HFFc6 (cell line): ENCODE results near the gene SMIM14. TPM values are rescaled to one million over a fixed set of nuclear protein-coding genes. Genes with fewer than 3 reads are reported as not detected.
"Not testable (repeated sequence)": the region's sequence is repeated elsewhere in the genome, so short reads cannot be mapped to it uniquely, and the experiment has no call there.

Experiments used
- DNase-seq: peaks from one replicate; pipeline ENCODE4 v3.0.0-alpha.2; 2018
- H3K27ac Mint-ChIP-seq: 2 replicates; pipeline ENCODE4 v1.8.0; 2020; ENCODE audit warnings: mild to moderate bottlenecking, mixed read lengths
- H3K27me3 Mint-ChIP-seq: 2 replicates; pipeline ENCODE4 v1.8.0; 2021; ENCODE audit warnings: mild to moderate bottlenecking, moderate library complexity, mixed read lengths; ENCODE audit not compliant: insufficient read depth
- H3K36me3 Mint-ChIP-seq: 2 replicates; pipeline ENCODE4 v1.8.0; 2021; ENCODE audit warnings: low read depth, mixed read lengths
- H3K4me1 Mint-ChIP-seq: 2 replicates; pipeline ENCODE4 v1.8.0; 2020; ENCODE audit warnings: low read depth, mixed read lengths
- H3K4me3 Mint-ChIP-seq: 2 replicates; pipeline ENCODE4 v1.8.0; 2020; ENCODE audit warnings: mild to moderate bottlenecking, moderate library complexity, mixed read lengths
- H3K9me3 Mint-ChIP-seq: 2 replicates; pipeline ENCODE4 v1.8.0; 2020; ENCODE audit warnings: mild to moderate bottlenecking, mixed read lengths
- CTCF ChIP-seq: fragments of 200-600 bp; sonication (generic); IDR thresholded peaks from 2 replicates; pipeline ENCODE4 v1.5.0; 2021; ENCODE audit warnings: antibody characterized with exemption, mild to moderate bottlenecking
- total RNA-seq, 6 experiments: library from RNA; stranded (reverse); fragmentation: NEBNext Ultra II Directional; extraction: Animal tissue kit (Norgen Biotek cat#: 25700); gene quantifications; 2 replicates in 1 of 6; 3 replicates in 5 of 6; pipeline ENCODE4 v1.2.3, GENCODE V29; 2021

Gene SMIM14
- total RNA-seq, 6 experiments from 2014 or later = 26.6 to 35.0 (median 29.2) TPM

- no peaks in the 10 kb centered on the region for H3K36me3 Mint-ChIP-seq
- no peak overlapping the region for H3K4me3 Mint-ChIP-seq
- no peak overlapping the region for H3K27ac Mint-ChIP-seq
- no peak for TF ChIP-seq CTCF
- peaks cover 20% of the 10 kb centered on the region for H3K4me1 Mint-ChIP-seq
- H3K27me3 Mint-ChIP-seq = no peaks in the 10 kb centered on the region; the same call in 1 of the 2 replicates
- no peak for DNase-seq
- no peaks in the 10 kb centered on the region for H3K9me3 Mint-ChIP-seq
Measured at GRCh38 chr4:39660045-39660444, 21.4 kb upstream of the SMIM14 start.

- no peak overlapping the region for H3K27ac Mint-ChIP-seq
- TF ChIP-seq CTCF = peak; percentile 69
- no peaks in the 10 kb centered on the region for H3K9me3 Mint-ChIP-seq
- H3K4me3 Mint-ChIP-seq = no peak overlapping the region
- DNase-seq = no peak
- peaks cover 11% of the 10 kb centered on the region for H3K4me1 Mint-ChIP-seq
- H3K27me3 Mint-ChIP-seq = no peaks in the 10 kb centered on the region; the same call in 1 of the 2 replicates
- no peaks in the 10 kb centered on the region for H3K36me3 Mint-ChIP-seq
Measured at GRCh38 chr4:39658756-39659155, 20.1 kb upstream of the SMIM14 start.

GRCh38 chr4:39657465-39657864 is 18.8 kb upstream of the SMIM14 start:
- Mint-ChIP-seq H3K27me3 (no peaks in the 10 kb centered on the region; the same call in 1 of the 2 replicates), H3K27ac (no peak overlapping the region), H3K9me3 (no peaks in the 10 kb centered on the region), H3K4me3 (no peak overlapping the region), H3K4me1 (peaks cover 11% of the 10 kb centered on the region), H3K36me3 (no peaks in the 10 kb centered on the region)
- TF ChIP-seq CTCF = no peak
- DNase-seq = no peak

GRCh38 chr4:39656638-39657037 is 18.0 kb upstream of the SMIM14 start:
- peaks cover 11% of the 10 kb centered on the region for H3K4me1 Mint-ChIP-seq
- not testable (repeated sequence) for H3K4me3 Mint-ChIP-seq, H3K9me3 Mint-ChIP-seq, H3K36me3 Mint-ChIP-seq, DNase-seq, H3K27me3 Mint-ChIP-seq, H3K27ac Mint-ChIP-seq

- H3K36me3 Mint-ChIP-seq = no peaks in the 10 kb centered on the region
- DNase-seq = no peak
- H3K27me3 Mint-ChIP-seq = no peaks in the 10 kb centered on the region
- TF ChIP-seq CTCF = no peak
- no peaks in the 10 kb centered on the region for H3K9me3 Mint-ChIP-seq
- no peak overlapping the region for H3K4me3 Mint-ChIP-seq
- H3K4me1 Mint-ChIP-seq = peaks cover 11% of the 10 kb centered on the region
- no peak overlapping the region for H3K27ac Mint-ChIP-seq
Measured at GRCh38 chr4:39655876-39656275, 17.2 kb upstream of the SMIM14 start.

GRCh38 chr4:39655211-39655610 is 16.5 kb upstream of the SMIM14 start:
- DNase-seq = no peak
- no peak for TF ChIP-seq CTCF
- no peak overlapping the region for H3K27ac Mint-ChIP-seq
- no peak overlapping the region for H3K4me3 Mint-ChIP-seq
- H3K36me3 Mint-ChIP-seq = no peaks in the 10 kb centered on the region
- H3K9me3 Mint-ChIP-seq = no peaks in the 10 kb centered on the region
- H3K27me3 Mint-ChIP-seq = no peaks in the 10 kb centered on the region
- peaks cover 9% of the 10 kb centered on the region for H3K4me1 Mint-ChIP-seq

GRCh38 chr4:39651586-39651985 is 12.9 kb upstream of the SMIM14 start:
- not testable (repeated sequence) for H3K36me3 Mint-ChIP-seq, H3K27me3 Mint-ChIP-seq, H3K4me1 Mint-ChIP-seq, H3K4me3 Mint-ChIP-seq, DNase-seq, H3K9me3 Mint-ChIP-seq, H3K27ac Mint-ChIP-seq
